Measurements from ENCODE around the gene CYB5A.

DNA sequence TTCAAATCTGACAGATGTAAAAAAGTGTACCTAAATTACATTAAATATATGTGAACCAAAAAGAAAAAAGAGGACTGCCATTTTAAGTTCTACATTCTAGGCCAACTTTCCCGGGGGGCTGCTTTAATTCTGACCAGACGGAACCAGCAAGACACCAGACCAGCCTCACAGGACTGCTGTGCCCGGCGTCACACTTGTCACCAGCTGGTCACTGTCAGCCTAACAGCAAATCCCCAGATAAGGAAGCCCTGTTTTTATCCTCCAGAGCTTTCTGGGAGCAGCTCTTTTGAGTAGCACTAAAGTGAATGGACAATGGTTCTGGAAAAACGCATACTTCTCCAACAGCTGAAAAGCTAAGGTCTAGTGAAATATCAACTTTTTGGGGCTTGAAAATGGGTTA is 35.6 kb downstream of the CYB5A start:
- TF ChIP-seq, protein P1, sequence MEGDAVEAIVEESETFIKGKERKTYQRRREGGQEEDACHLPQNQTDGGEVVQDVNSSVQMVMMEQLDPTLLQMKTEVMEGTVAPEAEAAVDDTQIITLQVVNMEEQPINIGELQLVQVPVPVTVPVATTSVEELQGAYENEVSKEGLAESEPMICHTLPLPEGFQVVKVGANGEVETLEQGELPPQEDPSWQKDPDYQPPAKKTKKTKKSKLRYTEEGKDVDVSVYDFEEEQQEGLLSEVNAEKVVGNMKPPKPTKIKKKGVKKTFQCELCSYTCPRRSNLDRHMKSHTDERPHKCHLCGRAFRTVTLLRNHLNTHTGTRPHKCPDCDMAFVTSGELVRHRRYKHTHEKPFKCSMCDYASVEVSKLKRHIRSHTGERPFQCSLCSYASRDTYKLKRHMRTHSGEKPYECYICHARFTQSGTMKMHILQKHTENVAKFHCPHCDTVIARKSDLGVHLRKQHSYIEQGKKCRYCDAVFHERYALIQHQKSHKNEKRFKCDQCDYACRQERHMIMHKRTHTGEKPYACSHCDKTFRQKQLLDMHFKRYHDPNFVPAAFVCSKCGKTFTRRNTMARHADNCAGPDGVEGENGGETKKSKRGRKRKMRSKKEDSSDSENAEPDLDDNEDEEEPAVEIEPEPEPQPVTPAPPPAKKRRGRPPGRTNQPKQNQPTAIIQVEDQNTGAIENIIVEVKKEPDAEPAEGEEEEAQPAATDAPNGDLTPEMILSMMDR (IDR thresholded peaks at IDR 0.05), result no peak
- no peak for TF ChIP-seq EP300 (IDR thresholded peaks at IDR 0.05)
- TF ChIP-seq POLR2A (IDR thresholded peaks at IDR 0.05), result no peak

All from gastroesophageal sphincter (tissue), 3 donors.